Stimulated activated CD4-positive, alpha-beta T cell treated with anti-CD3 and anti-CD28 coated beads, Interleukin-4, amount 100 ng/mL, for 24 hours (primary cell): ENCODE results near the gene OR51D1.

Source experiments
- DNase-seq: peaks from one replicate; pipeline ENCODE4 v3.0.0-alpha.2; 2020

OR51D1 gene

DNA sequence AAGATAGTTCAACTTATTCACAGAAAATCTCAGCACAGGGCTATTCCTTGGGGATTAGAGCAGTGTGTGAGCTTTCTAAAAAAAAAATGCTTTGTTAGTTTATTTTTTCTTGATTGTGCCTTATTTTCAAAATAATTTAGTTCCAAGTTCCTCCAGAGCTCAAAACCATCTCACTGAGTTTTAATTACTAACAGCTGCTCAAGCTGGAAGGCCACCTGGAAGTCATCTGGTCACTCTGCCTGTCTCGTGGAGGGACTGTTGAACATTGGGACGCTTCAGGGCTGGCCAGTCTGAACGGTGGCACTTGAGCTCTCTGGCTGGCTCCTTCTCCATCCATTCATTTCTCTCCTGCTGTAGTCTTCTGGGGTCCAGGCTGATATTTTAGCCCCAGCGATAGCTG is 10.5 kb downstream of the OR51D1 start:
- no peak for DNase-seq

DNA sequence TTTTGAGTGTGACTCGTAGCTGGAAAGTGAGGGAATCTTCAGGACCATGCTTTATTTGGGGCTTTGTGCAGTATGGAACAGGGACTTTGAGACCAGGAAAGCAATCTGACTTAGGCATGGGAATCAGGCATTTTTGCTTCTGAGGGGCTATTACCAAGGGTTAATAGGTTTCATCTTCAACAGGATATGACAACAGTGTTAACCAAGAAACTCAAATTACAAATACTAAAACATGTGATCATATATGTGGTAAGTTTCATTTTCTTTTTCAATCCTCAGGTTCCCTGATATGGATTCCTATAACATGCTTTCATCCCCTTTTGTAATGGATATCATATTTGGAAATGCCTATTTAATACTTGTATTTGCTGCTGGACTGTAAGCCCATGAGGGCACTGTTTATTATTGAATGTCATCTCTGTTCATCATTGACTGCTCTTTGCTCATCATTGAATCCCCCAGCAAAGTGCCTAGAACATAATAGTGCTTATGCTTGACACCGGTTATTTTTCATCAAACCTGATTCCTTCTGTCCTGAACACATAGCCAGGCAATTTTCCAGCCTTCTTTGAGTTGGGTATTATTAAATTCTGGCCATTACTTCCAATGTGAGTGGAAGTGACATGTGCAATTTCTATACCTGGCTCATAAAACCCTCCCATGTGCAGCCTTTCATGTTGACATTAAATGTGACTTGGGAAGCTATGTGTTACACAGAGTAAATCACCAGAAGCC is 17.5 kb downstream of the OR51D1 start:
- no peak for DNase-seq

DNA sequence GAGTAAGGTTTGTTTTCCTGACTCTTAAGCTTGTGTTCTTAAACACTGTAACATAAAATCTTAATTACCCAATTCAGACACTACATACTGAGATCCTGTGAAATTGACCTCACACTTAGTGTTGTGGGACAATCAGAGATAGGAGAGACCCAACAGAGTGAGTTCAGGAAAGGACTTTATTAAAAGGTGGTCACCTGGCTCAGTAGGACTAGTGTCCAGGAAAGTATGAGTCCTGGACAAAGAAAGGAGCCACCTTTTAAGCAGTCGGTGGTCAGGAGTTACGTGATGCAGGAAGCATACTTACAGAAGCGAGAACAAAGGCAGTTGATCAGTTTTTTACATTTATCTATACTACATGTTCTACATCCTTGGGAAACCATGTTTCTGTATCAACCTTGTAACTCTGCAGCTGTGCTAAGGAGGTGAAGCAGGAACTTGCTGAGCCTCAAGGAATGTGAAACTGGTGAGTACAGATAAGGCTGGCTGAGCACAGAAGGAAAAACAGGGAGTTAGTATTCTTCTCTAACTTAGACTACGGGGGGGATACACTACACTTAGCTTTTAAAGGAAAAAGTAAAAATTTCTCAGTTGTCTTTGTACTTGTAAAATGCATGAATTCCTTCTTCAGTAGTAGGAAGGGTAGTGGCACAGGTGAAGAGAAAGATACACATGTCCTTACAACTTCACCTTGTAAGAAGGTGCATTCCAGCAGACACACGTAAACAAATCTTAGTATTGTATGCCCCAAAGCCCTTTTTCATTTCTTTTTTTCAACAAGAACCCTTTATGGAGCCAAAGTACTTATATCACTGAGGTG is 21.6 kb downstream of the OR51D1 start:
- no peak for DNase-seq

DNA sequence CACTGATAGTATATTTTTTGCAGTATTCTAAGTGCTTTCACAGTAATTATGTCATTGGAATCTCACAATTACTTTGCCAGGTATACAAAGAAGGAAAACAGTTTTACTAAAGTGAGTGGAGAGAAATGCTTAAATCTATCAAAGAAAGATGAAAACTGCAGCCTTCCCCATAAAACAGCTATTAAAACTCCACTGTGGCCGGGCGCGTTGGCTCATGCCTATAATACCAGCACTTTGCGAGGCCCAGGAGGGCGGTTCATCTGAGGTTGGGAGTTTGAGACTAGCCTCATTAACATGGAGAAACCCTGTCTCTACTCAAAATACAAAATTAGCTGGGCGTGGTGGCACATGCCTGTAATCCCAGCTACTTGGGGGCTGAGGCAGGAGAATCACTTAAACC is 25.6 kb downstream of the OR51D1 start:
- no peak for DNase-seq

DNA sequence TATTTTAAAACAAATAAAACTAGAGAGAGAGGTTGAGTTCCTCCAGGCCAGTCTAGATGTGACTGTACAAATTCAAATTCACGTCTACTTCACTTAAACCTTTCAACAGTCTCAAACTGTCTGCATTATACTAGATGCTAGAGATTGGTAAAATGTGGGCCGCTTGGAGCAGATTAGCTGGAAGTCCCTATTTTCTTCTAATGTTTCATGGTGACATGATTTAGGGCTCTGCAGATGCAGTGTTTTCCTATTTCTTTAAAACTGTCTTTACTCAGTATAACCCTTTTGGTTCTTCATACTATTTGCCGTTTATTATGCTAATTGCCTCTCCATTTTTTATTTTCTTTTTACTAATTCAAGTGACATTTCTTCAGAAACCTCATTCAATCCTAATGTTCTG is 26.9 kb downstream of the OR51D1 start:
- no peak for DNase-seq

DNA sequence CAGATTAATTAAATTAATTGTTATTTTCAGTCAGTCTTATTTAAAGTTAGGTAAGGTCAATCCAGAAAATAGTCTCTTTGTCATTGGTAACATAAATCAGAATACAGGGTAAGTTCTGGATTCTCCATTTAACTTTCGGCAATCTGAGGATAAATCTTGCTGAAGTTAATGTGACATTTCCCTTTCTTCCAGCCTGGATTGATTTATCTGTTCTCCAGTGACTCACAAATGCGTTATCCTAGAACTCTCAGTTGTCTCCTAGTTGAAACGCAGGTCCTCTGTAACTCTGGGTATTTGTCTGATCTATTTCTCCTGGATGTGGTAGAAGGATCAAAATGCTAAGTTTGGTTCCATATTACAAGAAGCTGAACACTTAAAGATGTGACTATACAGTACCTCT is 27.5 kb downstream of the OR51D1 start:
- no peak for DNase-seq

DNA sequence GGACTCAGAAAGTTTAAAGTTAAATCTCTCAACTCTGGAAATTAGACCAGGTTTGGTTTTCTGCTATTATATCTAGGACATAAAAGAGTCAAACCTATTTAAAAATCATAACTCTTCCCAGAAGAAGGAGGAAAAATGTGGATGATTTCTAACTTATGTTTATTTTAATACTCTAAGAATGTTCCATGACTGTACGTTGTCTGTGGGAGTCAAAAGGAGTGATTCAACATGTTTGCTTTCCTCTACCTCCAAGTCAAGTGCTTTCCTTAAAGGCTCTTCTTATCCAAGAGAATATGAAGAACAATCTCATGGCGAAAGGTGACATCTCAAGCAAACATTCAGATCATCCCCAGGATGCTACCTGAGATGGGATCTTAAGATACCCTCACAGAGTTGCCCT is 28.1 kb downstream of the OR51D1 start:
- no peak for DNase-seq

DNA sequence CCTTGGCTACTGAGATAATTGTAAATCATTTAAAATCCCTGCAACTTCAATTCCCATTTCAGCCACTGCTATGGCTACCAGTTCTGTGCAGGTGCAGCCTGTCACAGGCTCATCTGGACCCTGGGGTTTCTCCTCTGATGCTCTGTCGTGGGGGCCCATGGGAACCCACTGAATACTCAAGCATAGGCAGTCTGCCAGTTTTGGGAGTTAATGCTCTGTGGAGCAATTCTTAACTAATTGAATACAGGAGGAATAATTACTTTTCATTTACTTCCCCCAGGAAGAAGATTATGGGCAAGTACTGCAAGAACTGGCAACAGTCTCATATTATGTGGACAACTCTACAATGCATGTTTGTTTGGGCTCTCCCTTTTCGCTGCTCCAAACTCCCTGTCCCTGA is 34.5 kb downstream of the OR51D1 start:
- DNase-seq, result no peak

DNA sequence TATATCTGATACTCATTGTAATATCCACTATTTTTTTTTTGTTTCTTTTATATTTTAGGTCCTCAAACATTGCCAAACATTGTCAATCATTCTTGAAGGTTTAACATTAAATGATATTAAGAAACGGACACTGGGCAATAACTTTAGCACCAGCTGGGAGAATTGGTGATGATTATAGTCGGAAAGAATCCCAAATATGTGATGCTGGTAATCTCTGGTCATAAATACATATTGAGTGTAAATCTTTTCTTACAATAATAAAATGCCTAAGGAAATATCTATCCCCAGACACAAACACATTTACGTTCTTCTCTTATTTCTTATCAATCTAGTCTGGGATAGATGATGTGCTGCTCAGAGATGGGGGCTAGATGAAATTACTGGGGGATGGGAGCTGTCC is 35.2 kb downstream of the OR51D1 start:
- no peak for DNase-seq

DNA sequence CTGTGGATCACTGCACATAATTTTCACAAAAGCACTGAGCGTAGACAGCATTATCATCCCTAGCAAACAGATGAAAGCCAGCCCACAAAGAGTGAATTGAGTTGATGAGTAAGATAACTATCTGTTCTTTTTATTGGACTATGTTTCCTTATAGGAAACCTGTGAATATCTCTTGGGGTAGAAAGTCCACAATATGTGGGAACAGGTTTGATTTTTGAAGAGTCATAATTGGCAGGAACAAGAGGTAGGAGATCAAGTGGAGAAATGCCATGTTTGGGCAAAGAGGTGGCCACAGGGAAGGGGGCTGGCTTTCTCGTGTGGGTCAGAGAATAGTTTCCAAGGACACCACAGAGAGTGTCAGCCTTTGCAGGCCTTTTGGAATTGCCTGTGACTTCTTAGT is 36.5 kb downstream of the OR51D1 start:
- DNase-seq, result no peak

DNA sequence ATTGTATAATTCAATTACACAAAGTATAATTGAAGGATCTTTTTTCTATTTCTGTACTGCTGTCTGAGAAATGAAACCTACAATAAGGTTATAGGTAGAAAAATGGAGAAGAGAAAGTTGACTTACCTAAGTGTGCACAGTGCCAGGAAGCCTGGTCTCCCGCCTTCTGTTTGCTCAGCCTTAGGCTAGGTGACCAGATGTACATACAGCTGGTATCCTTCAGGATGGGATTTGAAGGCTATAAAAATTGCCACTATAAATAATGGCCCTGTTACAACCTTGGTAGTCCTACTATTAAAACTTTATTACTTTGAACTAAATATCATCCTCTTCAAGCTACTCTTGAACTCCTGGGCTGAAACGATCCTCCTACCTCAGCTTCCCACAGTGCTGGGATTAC is 40.7 kb downstream of the OR51D1 start:
- DNase-seq, result no peak

DNA sequence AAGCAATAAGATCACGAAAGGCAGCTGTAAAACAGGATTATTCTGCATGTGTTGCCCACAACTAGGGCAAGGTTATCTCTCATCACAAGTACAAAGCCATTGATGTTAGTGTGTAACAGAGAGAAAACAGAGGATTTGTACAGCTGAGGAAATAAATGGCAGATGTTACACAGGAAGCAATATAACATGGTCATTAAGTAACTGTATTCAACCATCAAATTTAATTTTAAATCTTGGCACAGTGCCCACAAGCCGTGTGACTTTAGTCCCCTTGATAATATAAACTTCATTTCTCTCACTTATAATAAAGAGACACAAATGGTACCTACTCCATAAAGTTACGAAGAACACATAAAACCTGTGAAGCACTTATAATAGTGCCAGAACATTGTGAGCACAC is 43.1 kb downstream of the OR51D1 start:
- DNase-seq, result no peak

DNA sequence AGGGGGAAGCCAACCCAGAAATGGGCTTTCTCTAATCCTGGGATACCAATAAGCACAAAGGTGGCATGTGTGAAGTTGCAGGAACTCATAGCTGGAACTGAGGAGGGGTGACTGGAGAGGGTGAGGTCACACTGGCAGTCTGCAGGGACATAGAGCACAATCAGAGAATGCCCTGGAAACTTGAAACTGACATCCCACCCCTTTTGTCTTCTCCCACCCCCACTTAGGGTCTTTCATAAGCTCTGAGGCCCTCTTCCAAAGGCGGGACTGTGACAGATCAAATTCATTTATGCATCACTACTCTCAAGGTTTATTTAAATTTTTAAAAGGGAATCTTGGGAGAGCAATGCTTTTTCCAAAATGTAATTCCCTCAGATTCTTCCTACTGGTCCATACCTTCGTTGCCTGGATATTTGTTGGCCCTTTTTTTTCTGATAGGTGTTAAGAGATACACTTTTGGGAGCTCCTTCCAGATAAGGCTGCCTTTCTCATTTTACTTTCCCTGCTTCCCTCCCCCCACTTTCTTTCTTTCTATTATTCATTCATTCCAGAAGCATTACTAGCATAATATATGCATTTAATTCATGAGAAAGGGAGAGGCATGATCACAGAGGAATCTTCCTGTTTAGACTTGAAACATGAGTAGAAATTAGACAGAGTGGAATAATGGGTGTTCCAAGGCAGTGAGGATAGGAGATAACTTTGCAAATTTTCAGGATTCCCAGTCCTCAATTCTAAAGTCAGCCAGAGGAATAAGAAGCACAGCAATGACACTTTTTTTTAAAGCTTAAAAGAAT is 45.5 kb downstream of the OR51D1 start:
- no peak for DNase-seq

DNA sequence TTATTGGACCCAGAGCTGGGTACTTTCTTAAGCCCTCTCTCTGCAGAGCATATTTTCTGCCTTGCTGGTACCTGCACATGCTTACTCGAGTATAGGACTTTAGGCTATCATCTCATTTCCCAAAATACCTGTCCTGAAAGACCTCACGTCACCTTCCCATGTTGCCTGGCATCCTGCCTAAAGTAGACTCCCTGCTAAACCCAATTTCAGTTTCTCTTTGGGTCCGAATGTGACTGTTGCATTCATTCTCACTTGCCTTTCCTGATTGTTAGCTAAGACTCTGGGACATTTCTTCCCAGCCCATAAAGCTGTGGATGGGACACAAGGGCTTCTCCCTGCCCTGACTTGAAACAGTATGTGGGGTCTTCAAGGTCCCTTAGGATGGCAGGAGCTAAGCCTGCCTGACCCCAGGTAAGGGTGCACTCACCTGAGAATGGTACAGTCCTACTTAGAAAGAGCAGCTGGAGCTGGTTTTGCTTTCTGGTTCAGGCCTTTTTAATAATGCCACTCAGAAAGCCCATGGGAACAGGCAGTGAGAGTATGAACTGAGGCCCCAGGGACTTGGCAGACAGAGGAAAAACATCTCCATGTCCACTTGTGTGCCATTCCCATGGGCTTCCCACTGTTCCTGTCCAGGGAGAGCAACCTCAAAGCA is 47.5 kb downstream of the OR51D1 start:
- no peak for DNase-seq
